Immature natural killer cell (primary cell): ENCODE data around the gene ZNF597. TPM values are rescaled to one million over a fixed set of nuclear protein-coding genes. Genes with fewer than 3 reads are reported as not detected.

Experiments used
- DNase-seq, 3 donors: peaks; one replicate each; pipeline ENCODE4 v3.0.0; 2022; ENCODE audit warnings: mixed read lengths in 1 of 3
- H3K27ac Mint-ChIP-seq, 6 donors: one replicate each; pipeline ENCODE4 v1.8.0; 2020; ENCODE audit warnings: mixed read lengths in 6 of 6, mild to moderate bottlenecking in 5 of 6, inconsistent platforms in 4 of 6, moderate library complexity in 3 of 6
- H3K27me3 Mint-ChIP-seq, 3 donors: one replicate each; pipeline ENCODE4 v1.8.0; 2020 to 2021; ENCODE audit warnings: low read depth in 3 of 3, mild to moderate bottlenecking in 3 of 3, mixed read lengths in 3 of 3, moderate library complexity in 3 of 3, inconsistent platforms in 1 of 3
- H3K36me3 Mint-ChIP-seq, 3 donors: one replicate each; pipeline ENCODE4 v1.8.0; 2020; ENCODE audit warnings: mixed read lengths in 3 of 3, inconsistent platforms in 2 of 3, mild to moderate bottlenecking in 2 of 3
- H3K4me1 Mint-ChIP-seq, 2 donors: one replicate each; pipeline ENCODE4 v1.8.0; 2020; ENCODE audit warnings: inconsistent platforms in 2 of 2, mild to moderate bottlenecking in 2 of 2, mixed read lengths in 2 of 2, moderate library complexity in 1 of 2
- H3K4me3 Mint-ChIP-seq, 5 donors: one replicate each; pipeline ENCODE4 v1.8.0; 2020; ENCODE audit warnings: mild to moderate bottlenecking in 5 of 5, mixed read lengths in 5 of 5, inconsistent platforms in 3 of 5, moderate library complexity in 3 of 5
- H3K9me3 Mint-ChIP-seq, 6 donors: one replicate each; pipeline ENCODE4 v1.8.0; 2020; ENCODE audit warnings: mild to moderate bottlenecking in 6 of 6, mixed read lengths in 6 of 6, inconsistent platforms in 4 of 6, moderate library complexity in 3 of 6
- polyA plus RNA-seq, 3 donors: library from polyadenylated mRNA; unstranded; fragments of 300-500 nt; fragmentation: Illumina TruSeq; gene quantifications; one replicate each; pipeline ENCODE4 v1.2.3, GENCODE V29; 2021

Gene ZNF597
- polyA plus RNA-seq = 1 to 10 TPM in 2 of 3 donors, under 1 TPM in 1; 0.37 to 1.7 (median 1.2) TPM

- Mint-ChIP-seq H3K4me1 (peaks cover 28 to 33% of the 10 kb centered on the region in 2 donors), H3K27me3 (peaks cover 5 to 14% (median 6%) of the 10 kb centered on the region in 3 donors), H3K9me3 (peaks cover 0 to 13% (median 5%) of the 10 kb centered on the region in 6 donors), H3K4me3 (peak within 1 kb of the TSS; percentile 95 to 99 (median 97)), H3K36me3 (peaks cover 13 to 25% (median 22%) of the 10 kb centered on the region in 3 donors), H3K27ac (peak within 1 kb of the TSS; percentile 93 to 98 (median 94))
- DNase-seq = peak; percentile 82 to 85 (median 83)
Measured at GRCh38 chr16:3443108-3444031, at the start of gene ZNF597, which contains the start of gene NAA60. Gene ZNF597 (minus strand): TSS chr16:3443504. CDS start chr16:3443153, 351 bp downstream. Gene NAA60 (plus strand): TSS chr16:3443680. CDS start chr16:3476228, 32,548 bp downstream.

GRCh38 chr16:3492356-3492755 lies 49.1 kb upstream of the ZNF597 start:
- Mint-ChIP-seq H3K36me3 (no peaks in the 10 kb centered on the region), H3K4me1 (peaks cover 0 to 2% of the 10 kb centered on the region in 2 donors), H3K9me3 (peaks cover 0 to 2% (median 0%) of the 10 kb centered on the region in 6 donors), H3K27me3 (no peaks in the 10 kb centered on the region), H3K27ac (no peak overlapping the region), H3K4me3 (no peak overlapping the region)
- DNase-seq = no peak

GRCh38 chr16:3490911-3491629 lies 47.8 kb upstream of the ZNF597 start:
- H3K27ac Mint-ChIP-seq = peak overlapping the region in 2 of 6 donors; percentile 31 to 50
- no peak for DNase-seq
- H3K4me1 Mint-ChIP-seq = peaks cover 0 to 2% of the 10 kb centered on the region in 2 donors
- no peak overlapping the region for H3K4me3 Mint-ChIP-seq
- peaks cover 0 to 2% (median 0%) of the 10 kb centered on the region in 6 donors for H3K9me3 Mint-ChIP-seq
- H3K27me3 Mint-ChIP-seq = no peaks in the 10 kb centered on the region
- H3K36me3 Mint-ChIP-seq = peaks cover 0 to 4% (median 0%) of the 10 kb centered on the region in 3 donors

GRCh38 chr16:3488801-3489200 lies 45.5 kb upstream of the ZNF597 start:
- Mint-ChIP-seq H3K4me1 (peaks cover 0 to 2% of the 10 kb centered on the region in 2 donors), H3K4me3 (no peak overlapping the region), H3K27ac (peak overlapping the region in 1 of 6 donors; percentile 40), H3K9me3 (no peaks in the 10 kb centered on the region), H3K27me3 (no peaks in the 10 kb centered on the region), H3K36me3 (peaks cover 3 to 7% (median 3%) of the 10 kb centered on the region in 3 donors)
- no peak for DNase-seq

GRCh38 chr16:3487521-3488410 lies 44.5 kb upstream of the ZNF597 start:
- H3K4me3 Mint-ChIP-seq = no peak overlapping the region
- H3K27me3 Mint-ChIP-seq = no peaks in the 10 kb centered on the region
- DNase-seq = no peak
- no peaks in the 10 kb centered on the region for H3K9me3 Mint-ChIP-seq
- H3K27ac Mint-ChIP-seq = no peak overlapping the region
- peaks cover 11 to 18% (median 14%) of the 10 kb centered on the region in 3 donors for H3K36me3 Mint-ChIP-seq
- H3K4me1 Mint-ChIP-seq = peaks cover 3 to 6% of the 10 kb centered on the region in 2 donors

GRCh38 chr16:3486506-3487215 lies 43.4 kb upstream of the ZNF597 start:
- peaks cover 0 to 2% (median 0%) of the 10 kb centered on the region in 3 donors for H3K27me3 Mint-ChIP-seq
- DNase-seq = no peak
- no peak overlapping the region for H3K4me3 Mint-ChIP-seq
- H3K27ac Mint-ChIP-seq = peak overlapping the region in 1 of 6 donors; percentile 12
- H3K4me1 Mint-ChIP-seq = peaks cover 5 to 6% of the 10 kb centered on the region in 2 donors
- no peaks in the 10 kb centered on the region for H3K9me3 Mint-ChIP-seq
- peaks cover 12 to 24% (median 15%) of the 10 kb centered on the region in 3 donors for H3K36me3 Mint-ChIP-seq

- DNase-seq = no peak
- peaks cover 0 to 2% (median 0%) of the 10 kb centered on the region in 3 donors for H3K27me3 Mint-ChIP-seq
- H3K4me3 Mint-ChIP-seq = no peak overlapping the region
- H3K27ac Mint-ChIP-seq = no peak overlapping the region
- no peaks in the 10 kb centered on the region for H3K9me3 Mint-ChIP-seq
- peaks cover 12 to 24% (median 15%) of the 10 kb centered on the region in 3 donors for H3K36me3 Mint-ChIP-seq
- H3K4me1 Mint-ChIP-seq = peaks cover 3 to 6% of the 10 kb centered on the region in 2 donors
Measured at GRCh38 chr16:3485821-3486505, 42.7 kb upstream of the ZNF597 start.

GRCh38 chr16:3485097-3485745 lies 41.9 kb upstream of the ZNF597 start:
- Mint-ChIP-seq H3K9me3 (no peaks in the 10 kb centered on the region), H3K36me3 (peaks cover 12 to 24% (median 15%) of the 10 kb centered on the region in 3 donors), H3K4me1 (peaks cover 3 to 6% of the 10 kb centered on the region in 2 donors), H3K27me3 (peaks cover 0 to 2% (median 0%) of the 10 kb centered on the region in 3 donors), H3K27ac (no peak overlapping the region), H3K4me3 (no peak overlapping the region)
- no peak for DNase-seq

GRCh38 chr16:3484318-3485096 lies 41.2 kb upstream of the ZNF597 start:
- Mint-ChIP-seq H3K36me3 (peaks cover 12 to 24% (median 15%) of the 10 kb centered on the region in 3 donors), H3K4me3 (no peak overlapping the region), H3K9me3 (no peaks in the 10 kb centered on the region), H3K27ac (peak overlapping the region in 1 of 6 donors; percentile 28), H3K4me1 (peaks cover 3 to 6% of the 10 kb centered on the region in 2 donors), H3K27me3 (peaks cover 0 to 2% (median 0%) of the 10 kb centered on the region in 3 donors)
- DNase-seq = no peak

- Mint-ChIP-seq H3K27ac (peak overlapping the region in 1 of 6 donors; percentile 16), H3K4me3 (no peak overlapping the region), H3K36me3 (peaks cover 12 to 24% (median 15%) of the 10 kb centered on the region in 3 donors), H3K27me3 (peaks cover 0 to 2% (median 0%) of the 10 kb centered on the region in 3 donors), H3K4me1 (peaks cover 3 to 6% of the 10 kb centered on the region in 2 donors), H3K9me3 (no peaks in the 10 kb centered on the region)
- DNase-seq = no peak
Measured at GRCh38 chr16:3482659-3483241, 39.4 kb upstream of the ZNF597 start.
